Esophagus squamous epithelium (tissue), 4 donors: ENCODE data around the gene CEP164.

Experiments used
- CTCF ChIP-seq, 6 experiments: fragments of 450-650 bp in 4 of 6; fragments of 200-600 bp in 2 of 6; sonication (generic) in 2 of 6; IDR thresholded peaks; one replicate each; pipeline ENCODE4 v1.5.1; 2016 to 2019; ENCODE audit warnings: antibody characterized with exemption in 6 of 6, mild to moderate bottlenecking in 4 of 6, moderate library complexity in 4 of 6
- POLR2A ChIP-seq, 4 donors: fragments of 450-650 bp; IDR thresholded peaks; one replicate each; pipeline ENCODE4 v1.6.1; 2017; ENCODE audit warnings: antibody characterized with exemption in 4 of 4, mild to moderate bottlenecking in 4 of 4, moderate library complexity in 3 of 4

GRCh38 chr11:117392979-117393378, 65.3 kb downstream of the CEP164 start:
- TF ChIP-seq POLR2A (IDR thresholded peaks at IDR 0.05): no peak
- TF ChIP-seq CTCF (IDR thresholded peaks at IDR 0.05): no peak
